Right lung (tissue), 5 donors: ENCODE results near the gene LRP2BP. TPM values are rescaled to one million over a fixed set of nuclear protein-coding genes. Genes with fewer than 3 reads are reported as not detected.
A peak's percentile ranks its signal among the peaks of the same experiment; 100 is the strongest.

Experiments used
- DNase-seq, 2 donors: peaks; one replicate each; pipeline ENCODE4 v3.0.0-alpha.2; 2013
- polyA plus RNA-seq, 5 donors: library from polyadenylated mRNA; unstranded; fragments of 120-200 nt; gene quantifications; one replicate each; pipeline versions ENCODE4 v1.2.1 to v1.2.3, GENCODE V29; 2013; ENCODE audit warnings: inconsistent platforms in 1 of 5, low replicate concordance in 1 of 5; ENCODE audit not compliant: insufficient read length in 5 of 5, insufficient read depth in 1 of 5

LRP2BP gene
- polyA plus RNA-seq, 5 donors, result 4.5 to 5.8 (median 5.1) TPM

DNA sequence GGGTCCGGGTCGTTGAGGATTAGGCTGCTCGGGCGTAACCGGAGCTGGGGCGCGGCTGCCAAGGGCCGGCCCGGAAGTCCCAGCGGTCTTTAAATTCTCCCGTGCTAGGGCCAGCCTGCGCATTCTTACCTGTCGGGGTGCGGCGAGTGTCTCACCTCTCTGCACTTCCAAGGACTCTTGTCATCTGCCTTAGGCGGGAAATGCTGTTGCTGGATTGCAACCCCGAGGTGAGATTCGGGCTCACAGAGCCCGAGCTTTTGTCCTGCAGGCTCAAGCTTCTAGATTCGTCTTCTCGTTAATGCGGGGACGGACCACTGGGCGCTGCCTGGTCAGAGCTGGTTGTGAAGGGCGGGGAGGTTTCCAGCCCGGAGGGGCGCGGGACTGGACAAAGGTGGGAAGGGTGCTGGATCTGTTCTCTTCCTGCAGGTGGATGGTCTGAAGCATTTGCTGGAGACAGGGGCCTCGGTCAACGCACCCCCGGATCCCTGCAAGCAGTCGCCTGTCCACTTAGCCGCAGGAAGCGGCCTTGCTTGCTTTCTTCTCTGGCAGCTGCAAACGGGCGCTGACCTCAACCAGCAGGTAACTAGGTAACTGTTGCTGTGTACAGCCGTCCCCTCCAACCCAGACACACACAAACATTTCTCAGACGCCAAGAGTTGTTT, 1.1 kb upstream of the LRP2BP start, which contains the start of gene ANKRD37:
Gene ANKRD37, plus strand, starts transcription at position 118 of the 662 bp plus-strand sequence. Its CDS starts 83 bp downstream, at position 201.
- peak; percentile 45 to 46 for DNase-seq

- peak; percentile 98 for DNase-seq
Measured at GRCh38 chr4:185395956-185396723, 416 bp upstream of the LRP2BP start.

GRCh38 chr4:185394568-185395237, 1.0 kb downstream of the LRP2BP start:
- no peak for DNase-seq

- no peak for DNase-seq
Measured at GRCh38 chr4:185392156-185392555, 3.6 kb downstream of the LRP2BP start.

DNA sequence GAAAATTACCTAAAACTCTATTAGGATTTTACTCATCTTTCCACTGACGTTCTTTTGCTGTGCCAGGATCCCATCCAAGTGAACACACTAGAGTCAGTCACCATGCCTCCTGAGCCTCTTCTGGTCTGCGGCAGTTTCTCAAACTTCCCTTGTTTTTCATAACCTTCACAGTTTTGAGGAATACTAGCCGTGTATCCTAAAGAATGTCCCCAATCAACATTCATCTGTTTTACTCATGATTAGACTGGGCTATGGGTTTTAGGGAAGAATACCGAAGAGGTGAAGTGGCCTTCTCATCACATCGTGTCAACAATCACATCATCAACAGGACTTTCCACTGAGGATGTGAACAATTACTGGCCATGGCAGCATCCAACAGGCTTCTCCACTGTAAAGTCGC, 4.8 kb downstream of the LRP2BP start:
- no peak for DNase-seq

GRCh38 chr4:185387957-185388356, 7.8 kb downstream of the LRP2BP start:
- no peak for DNase-seq

DNA sequence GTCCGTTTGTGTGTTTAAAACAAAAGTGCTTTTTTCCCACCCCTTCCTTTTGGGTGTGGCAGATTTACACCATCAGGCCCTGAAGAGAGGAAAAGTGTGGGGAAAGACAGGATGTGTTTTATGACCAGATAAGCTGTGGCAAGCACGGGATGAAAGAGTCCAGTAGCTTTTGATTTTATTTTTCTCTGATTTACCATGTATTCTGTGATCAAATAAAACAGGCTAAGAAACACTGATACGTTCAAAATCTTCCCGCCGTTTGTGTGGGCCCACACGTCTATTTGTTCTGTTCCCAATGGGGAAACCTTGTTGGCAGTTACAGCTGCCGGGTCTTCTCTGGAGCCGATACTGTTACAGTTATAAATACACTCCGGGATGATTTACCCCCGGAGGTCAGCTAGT, 10.8 kb downstream of the LRP2BP start:
- DNase-seq, result peak in 1 of 2 donors; percentile 21

DNA sequence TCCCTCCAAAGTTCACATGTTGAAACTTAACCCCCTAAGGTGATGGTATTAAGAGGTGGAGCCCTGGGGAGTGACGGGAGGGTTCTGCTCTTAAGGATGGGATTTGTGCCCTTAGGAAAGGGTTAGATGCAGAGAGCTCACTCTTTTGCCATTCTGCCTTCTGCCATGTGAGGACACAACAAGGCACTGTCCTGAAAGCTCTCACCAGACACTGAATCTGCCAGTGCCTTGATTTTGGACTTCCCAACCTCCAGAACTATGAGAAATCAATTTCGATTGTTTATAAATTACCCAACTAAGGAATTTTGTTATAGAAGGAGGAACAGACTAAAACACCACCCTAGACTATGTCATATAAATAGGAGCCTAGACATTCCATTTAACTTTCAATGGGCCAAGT, 11.7 kb downstream of the LRP2BP start:
- no peak for DNase-seq

DNA sequence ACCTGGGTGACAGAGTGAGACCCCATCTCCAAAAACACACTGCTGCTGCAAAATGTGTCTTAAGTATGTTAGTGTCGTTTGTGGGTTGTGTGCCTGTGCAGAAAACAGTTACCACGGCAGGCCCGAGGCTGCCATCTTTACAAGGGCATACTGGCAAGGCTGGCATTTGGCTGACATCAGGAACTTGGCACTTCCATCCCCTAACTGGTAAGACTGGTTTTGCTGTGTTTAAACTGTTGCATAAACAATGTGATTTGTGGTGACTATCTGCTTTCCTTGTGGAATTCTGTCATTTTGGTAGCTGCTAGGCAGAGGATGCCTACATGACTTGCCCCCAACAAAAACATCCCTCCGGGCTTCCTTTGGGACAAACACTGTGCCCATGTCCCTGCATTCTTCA, 12.3 kb downstream of the LRP2BP start:
- peak in 1 of 2 donors; percentile 8 for DNase-seq

- DNase-seq, result no peak
Measured at GRCh38 chr4:185382754-185383153, 13.0 kb downstream of the LRP2BP start.

GRCh38 chr4:185381288-185382196, 14.2 kb downstream of the LRP2BP start:
- no peak for DNase-seq

DNA sequence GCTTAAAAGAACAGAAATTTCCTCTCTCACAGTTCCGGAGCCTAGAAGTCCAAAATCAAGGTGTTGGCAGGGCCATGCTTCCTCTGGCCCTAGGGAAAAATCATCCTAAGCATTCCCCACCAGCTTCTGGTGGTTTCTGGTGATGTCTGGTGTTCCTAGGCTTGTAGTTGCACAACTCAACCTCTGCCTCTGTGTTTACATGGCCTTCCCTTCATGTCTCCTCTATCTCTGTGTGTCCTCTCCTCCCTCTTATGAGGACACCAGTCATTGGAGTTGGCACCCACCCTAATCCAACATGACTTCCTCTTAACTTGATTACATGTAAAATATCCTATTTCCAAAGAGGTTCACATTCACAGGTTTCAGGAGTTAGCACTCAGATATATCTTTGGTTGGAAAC, 15.4 kb downstream of the LRP2BP start:
- DNase-seq, result no peak

GRCh38 chr4:185379326-185380295, 16.1 kb downstream of the LRP2BP start:
- no peak for DNase-seq

DNA sequence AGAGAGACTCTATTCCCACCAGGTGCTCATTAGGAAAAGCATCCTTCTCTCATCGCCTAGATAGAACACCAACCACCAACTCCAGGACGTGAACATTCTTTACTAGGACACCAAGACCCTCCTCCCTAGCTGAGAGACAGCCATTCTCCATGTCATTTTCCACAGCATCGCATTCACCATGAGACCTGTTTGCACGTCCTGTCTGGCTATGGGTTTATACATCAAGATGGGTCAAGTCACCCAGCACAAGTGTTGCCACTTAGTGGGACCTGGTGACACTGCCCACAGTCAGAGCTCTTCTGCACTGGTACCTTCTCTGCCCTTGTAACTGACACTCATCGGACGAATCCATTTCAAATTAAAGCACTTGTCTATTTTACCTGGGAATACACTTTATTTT, 17.5 kb downstream of the LRP2BP start:
- DNase-seq, result no peak

- DNase-seq, result no peak
Measured at GRCh38 chr4:185374573-185374972, 21.2 kb downstream of the LRP2BP start.

DNA sequence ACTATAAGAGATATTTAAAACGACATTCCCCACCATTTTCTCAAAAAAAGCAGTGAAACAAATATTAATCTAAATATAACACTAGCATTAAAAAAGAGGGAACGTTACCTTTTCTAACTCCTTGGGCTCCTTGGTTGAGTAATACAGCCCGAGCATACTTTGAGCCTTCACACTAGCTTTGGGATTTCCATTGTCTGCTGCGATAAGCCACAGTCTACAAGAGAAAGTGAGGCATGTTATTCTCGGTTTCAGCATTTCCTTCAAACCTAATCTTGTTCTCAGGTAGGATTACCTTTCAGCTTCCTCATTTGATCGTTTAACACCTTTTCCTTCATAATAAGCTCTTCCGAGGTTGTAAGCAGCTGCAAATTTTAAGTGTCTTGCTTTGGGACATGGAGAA, 21.7 kb downstream of the LRP2BP start:
- DNase-seq, result no peak

DNA sequence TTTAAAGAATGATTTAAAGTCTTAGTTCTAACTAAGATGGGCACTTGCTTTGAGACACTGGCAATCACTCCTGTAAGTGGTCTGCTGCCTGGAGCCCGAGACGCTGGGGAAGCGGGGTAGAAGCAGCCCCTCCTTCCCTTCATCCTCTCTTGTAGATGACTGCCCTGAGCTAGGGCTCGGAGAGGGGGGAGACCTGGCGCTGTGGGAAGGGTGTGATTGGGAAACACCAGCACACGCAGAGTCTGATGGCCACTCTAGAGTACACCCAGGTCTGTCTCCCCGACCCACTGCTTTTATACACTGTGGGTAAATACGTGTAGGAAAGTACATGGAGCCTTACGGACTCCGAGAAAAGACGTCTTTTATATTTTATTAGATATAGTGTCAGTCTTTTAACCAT, 24.0 kb downstream of the LRP2BP start:
- DNase-seq, result no peak

DNA sequence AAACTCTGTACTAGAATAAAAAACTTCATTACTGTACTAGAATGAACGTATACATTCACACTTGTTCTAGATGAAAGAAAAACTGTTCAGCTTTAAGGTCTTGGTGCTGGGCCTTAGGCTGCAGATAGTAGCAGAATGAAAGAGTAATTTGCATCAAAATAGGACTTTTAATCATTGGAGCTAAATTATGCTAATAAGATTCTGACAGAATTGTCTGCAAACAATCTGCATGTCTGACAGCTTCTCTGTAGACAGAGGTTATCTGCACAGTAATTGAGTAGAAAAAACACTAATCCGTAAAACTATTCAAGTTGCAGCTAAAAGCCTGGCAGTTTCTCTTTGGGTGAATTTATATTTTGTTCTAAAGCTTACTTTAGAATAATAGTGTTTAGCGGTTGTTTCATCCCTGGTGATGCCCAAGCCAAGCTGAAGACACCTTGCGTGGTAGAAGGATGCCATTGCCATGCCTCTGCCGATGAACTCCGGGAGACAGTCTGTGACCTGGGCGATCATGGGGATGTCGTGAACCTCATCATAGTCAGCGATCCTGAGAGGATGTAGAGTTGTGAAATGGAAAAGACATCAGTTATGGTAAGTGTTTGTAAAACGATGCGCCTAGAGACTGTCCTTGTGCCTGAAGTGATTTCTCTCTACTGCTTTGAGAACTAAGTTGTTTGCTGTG, 25.3 kb downstream of the LRP2BP start:
- no peak for DNase-seq

GRCh38 chr4:185369731-185370130, 26.0 kb downstream of the LRP2BP start:
- DNase-seq, result no peak

DNA sequence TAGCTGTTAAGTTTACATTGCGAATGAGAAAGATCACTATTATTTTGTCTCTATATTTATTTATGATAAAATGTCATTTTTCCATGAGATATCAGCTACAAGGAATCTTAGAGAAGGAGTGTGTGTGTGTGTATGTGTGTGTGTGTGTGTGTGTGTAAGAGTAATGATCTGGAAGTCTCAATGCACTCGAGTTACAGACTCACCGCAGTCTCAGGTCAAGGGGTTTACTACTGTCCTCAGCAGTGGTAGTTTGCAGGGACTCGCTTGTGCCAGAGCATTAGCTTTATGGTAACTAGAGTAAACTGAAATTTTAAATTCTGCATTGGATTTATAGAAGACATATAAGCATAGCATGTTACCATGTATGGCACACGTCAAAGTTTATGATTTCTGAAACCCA, 30.8 kb downstream of the LRP2BP start:
- no peak for DNase-seq
